Eye (tissue), 1 donor: ENCODE measurements around the gene CHRDL1.

Experiments used
- DNase-seq: peaks from one replicate; pipeline ENCODE4 v3.0.0-alpha.2; 2015

The CHRDL1 gene

GRCh38 chrX:110646386-110646785 is 149.2 kb downstream of the CHRDL1 start:
- no peak for DNase-seq
